ENCODE measurements around the gene ENOX1.

GRCh38 chr13:43830497-43830881, 43.7 kb upstream of the ENOX1 start:
- TF ChIP-seq, protein P1, sequence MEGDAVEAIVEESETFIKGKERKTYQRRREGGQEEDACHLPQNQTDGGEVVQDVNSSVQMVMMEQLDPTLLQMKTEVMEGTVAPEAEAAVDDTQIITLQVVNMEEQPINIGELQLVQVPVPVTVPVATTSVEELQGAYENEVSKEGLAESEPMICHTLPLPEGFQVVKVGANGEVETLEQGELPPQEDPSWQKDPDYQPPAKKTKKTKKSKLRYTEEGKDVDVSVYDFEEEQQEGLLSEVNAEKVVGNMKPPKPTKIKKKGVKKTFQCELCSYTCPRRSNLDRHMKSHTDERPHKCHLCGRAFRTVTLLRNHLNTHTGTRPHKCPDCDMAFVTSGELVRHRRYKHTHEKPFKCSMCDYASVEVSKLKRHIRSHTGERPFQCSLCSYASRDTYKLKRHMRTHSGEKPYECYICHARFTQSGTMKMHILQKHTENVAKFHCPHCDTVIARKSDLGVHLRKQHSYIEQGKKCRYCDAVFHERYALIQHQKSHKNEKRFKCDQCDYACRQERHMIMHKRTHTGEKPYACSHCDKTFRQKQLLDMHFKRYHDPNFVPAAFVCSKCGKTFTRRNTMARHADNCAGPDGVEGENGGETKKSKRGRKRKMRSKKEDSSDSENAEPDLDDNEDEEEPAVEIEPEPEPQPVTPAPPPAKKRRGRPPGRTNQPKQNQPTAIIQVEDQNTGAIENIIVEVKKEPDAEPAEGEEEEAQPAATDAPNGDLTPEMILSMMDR (IDR thresholded peaks at IDR 0.05; ENCODE audit: extremely low read depth in 1 of 2, insufficient read depth in 1 of 2, low read depth in 1 of 2, low read length in 2 of 2) = no peak
- TF ChIP-seq MAX (IDR thresholded peaks at IDR 0.05; ENCODE audit: insufficient read depth, insufficient read length) (no peak), POLR2A (IDR thresholded peaks at IDR 0.05; ENCODE audit: low read depth, low read length) (no peak)
